Large intestine (tissue), 3 donors: Measurements from ENCODE around the gene EPB41L2. TPM values are rescaled to one million over a fixed set of nuclear protein-coding genes. Genes with fewer than 3 reads are reported as not detected.
"Not testable (repeated sequence)": the region's sequence is repeated elsewhere in the genome, so short reads cannot be mapped to it uniquely, and the experiment has no call there.

Experiments
- DNase-seq, 2 donors: peaks; one replicate each; pipeline versions ENCODE4 v3.0.0 to v3.0.0-alpha.2; 2013
- H3K27ac ChIP-seq: one replicate; pipeline ENCODE4 v1.5.1; 2013; ENCODE audit warnings: low read length
- H3K27me3 ChIP-seq: 2 replicates; pipeline ENCODE4 v1.6.1; 2013; ENCODE audit warnings: low read length; ENCODE audit not compliant: control insufficient read depth, insufficient read depth
- H3K36me3 ChIP-seq: 2 replicates; pipeline ENCODE4 v1.6.1; 2013; ENCODE audit warnings: low read length; ENCODE audit not compliant: control insufficient read depth, insufficient read depth
- H3K4me1 ChIP-seq: one replicate; pipeline ENCODE4 v1.6.1; 2013; ENCODE audit warnings: low read length; ENCODE audit not compliant: control insufficient read depth, insufficient read depth
- H3K4me3 ChIP-seq: one replicate; pipeline ENCODE4 v1.5.1; 2013; ENCODE audit warnings: low read length
- H3K9me3 ChIP-seq: one replicate; pipeline ENCODE4 v1.6.1; 2013; ENCODE audit warnings: mild to moderate bottlenecking, low read depth, low read length, moderate library complexity; ENCODE audit not compliant: control insufficient read depth
- WGBS: methylation state at CpG from one replicate; pipeline ENCODE4 v1.1.5; 2013; ENCODE audit warnings: low lambda C conversion rate; ENCODE audit not compliant: insufficient coverage; 5-methylcytosine and 5-hydroxymethylcytosine counted together
- polyA plus RNA-seq: library from polyadenylated mRNA; unstranded; fragments of 120-200 nt; gene quantifications from one replicate; pipeline ENCODE4 v1.2.1, GENCODE V29; 2013

Gene EPB41L2
- polyA plus RNA-seq, 1 donor, result 75.0 TPM

DNA sequence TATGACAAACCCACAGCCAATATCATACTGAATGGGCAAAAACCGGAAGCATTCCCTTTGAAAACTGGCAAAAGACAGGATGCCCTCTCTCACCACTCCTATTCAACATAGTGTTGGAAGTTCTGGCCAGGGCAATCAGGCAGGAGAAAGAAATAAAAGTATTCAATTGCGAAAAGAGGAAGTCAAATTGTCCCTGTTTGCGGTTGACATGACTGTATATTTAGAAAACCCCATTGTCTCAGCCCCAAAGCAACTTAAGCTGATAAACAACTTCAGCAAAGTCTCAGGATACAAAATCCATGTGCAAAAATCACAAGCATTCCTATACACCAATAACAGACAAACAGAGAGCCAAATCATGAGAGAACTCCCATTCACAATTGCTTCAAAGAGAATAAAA lies 27.3 kb upstream of the EPB41L2 start:
- not testable (repeated sequence) for H3K27ac ChIP-seq, H3K4me1 ChIP-seq, H3K36me3 ChIP-seq, DNase-seq, H3K4me3 ChIP-seq, H3K27me3 ChIP-seq
- H3K9me3 ChIP-seq, result peaks cover 10% of the 10 kb centered on the region
- WGBS, result no CpG with 5 or more reads among the region's 3 CpGs

DNA sequence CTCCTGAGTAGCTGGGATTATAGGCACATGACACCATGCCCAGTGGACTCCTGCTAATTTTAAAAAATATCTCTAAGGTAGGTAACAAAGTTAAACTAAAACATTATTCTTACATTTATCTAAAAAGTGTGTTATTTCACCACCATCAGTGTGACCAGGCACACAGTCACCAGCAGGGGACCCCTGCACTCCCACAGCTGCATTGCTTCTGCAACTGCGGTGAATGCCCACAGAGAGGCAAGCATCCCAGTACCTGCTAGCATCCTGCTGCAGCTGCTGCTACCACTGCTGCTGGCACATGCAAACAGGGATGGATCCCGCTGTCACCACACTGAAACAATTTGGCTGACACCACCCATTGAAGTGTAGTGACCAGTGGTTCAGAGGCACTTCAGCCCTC lies 21.9 kb upstream of the EPB41L2 start:
- Histone ChIP-seq H3K36me3 (no peaks in the 10 kb centered on the region), H3K27ac (no peak overlapping the region), H3K4me1 (no peaks in the 10 kb centered on the region), H3K9me3 (peaks cover 6% of the 10 kb centered on the region), H3K4me3 (no peak overlapping the region), H3K27me3 (no peaks in the 10 kb centered on the region)
- no peak for DNase-seq
- WGBS, result no CpG with 5 or more reads among the region's 2 CpGs

DNA sequence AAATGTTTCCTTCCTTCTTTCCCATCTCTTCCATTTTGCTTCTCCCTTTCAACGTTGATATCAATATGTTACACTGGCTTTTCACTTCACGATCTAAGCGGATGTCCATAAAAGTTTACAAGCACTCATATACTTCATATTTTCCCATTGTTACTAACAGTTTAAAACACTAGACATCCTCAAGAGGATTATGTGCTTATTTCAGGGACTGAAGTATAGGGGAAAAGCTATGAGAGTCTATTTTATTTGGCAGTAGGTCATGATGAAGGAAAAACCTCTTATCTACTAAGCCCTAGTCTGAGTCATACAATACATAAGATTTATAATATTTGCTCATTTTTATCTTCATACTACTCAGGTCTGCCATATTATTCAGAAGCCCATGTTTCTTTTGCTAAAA lies 20.6 kb upstream of the EPB41L2 start:
- no CpG with 5 or more reads among the region's 3 CpGs for WGBS
- Histone ChIP-seq H3K9me3 (peaks cover 6% of the 10 kb centered on the region), H3K4me3 (no peak overlapping the region), H3K27me3 (no peaks in the 10 kb centered on the region), H3K36me3 (no peaks in the 10 kb centered on the region), H3K4me1 (no peaks in the 10 kb centered on the region), H3K27ac (no peak overlapping the region)
- no peak for DNase-seq

GRCh38 chr6:131082335-131082734 lies 19.3 kb upstream of the EPB41L2 start:
- Histone ChIP-seq H3K27me3 (no peaks in the 10 kb centered on the region), H3K4me1 (no peaks in the 10 kb centered on the region), H3K4me3 (no peak overlapping the region), H3K9me3 (peaks cover 6% of the 10 kb centered on the region), H3K36me3 (no peaks in the 10 kb centered on the region), H3K27ac (no peak overlapping the region)
- WGBS, result no CpG with 5 or more reads among the region's 1 CpG
- DNase-seq, result peak in 1 of 2 donors; percentile 32

- WGBS, result 93% methylated on average over 2 of the region's 6 CpGs
- Histone ChIP-seq H3K36me3 (no peaks in the 10 kb centered on the region), H3K4me3 (no peak overlapping the region), H3K27ac (no peak overlapping the region), H3K27me3 (no peaks in the 10 kb centered on the region), H3K9me3 (no peaks in the 10 kb centered on the region), H3K4me1 (no peaks in the 10 kb centered on the region)
- no peak for DNase-seq
These were observed 17.0 kb upstream of the EPB41L2 start for GRCh38 chr6:131080084-131080483.

DNA sequence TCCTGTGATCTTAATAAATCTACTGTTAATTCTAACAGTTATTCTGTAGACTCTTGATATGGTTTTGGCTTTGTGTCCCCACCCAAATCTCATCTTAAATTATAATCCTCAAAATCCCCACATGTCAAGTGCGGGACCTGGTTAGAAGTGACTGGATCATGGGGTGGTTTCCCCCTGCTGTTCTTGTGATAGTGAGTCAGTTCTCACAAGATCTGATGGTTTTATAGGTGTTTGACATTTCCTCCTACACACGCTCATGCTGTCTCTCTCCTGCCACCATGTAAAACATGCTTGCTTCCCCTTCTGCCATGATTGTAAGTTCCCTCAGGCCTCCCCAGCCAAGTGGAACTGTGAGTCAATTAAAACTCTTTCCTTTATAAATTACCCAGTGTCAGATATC lies 10.5 kb upstream of the EPB41L2 start:
- no CpG with 5 or more reads among the region's 2 CpGs for WGBS
- Histone ChIP-seq H3K9me3 (no peaks in the 10 kb centered on the region), H3K36me3 (no peaks in the 10 kb centered on the region), H3K4me3 (no peak overlapping the region), H3K27ac (no peak overlapping the region), H3K27me3 (no peaks in the 10 kb centered on the region), H3K4me1 (no peaks in the 10 kb centered on the region)
- no peak for DNase-seq

- WGBS, result no CpG with 5 or more reads among the region's 3 CpGs
- peaks cover 11% of the 10 kb centered on the region for H3K4me1 ChIP-seq
- no peak overlapping the region for H3K27ac ChIP-seq
- DNase-seq, result no peak
- H3K36me3 ChIP-seq, result no peaks in the 10 kb centered on the region
- no peak overlapping the region for H3K4me3 ChIP-seq
- no peaks in the 10 kb centered on the region for H3K27me3 ChIP-seq
- no peaks in the 10 kb centered on the region for H3K9me3 ChIP-seq
These were observed 7.0 kb upstream of the EPB41L2 start for GRCh38 chr6:131070061-131070460.

DNA sequence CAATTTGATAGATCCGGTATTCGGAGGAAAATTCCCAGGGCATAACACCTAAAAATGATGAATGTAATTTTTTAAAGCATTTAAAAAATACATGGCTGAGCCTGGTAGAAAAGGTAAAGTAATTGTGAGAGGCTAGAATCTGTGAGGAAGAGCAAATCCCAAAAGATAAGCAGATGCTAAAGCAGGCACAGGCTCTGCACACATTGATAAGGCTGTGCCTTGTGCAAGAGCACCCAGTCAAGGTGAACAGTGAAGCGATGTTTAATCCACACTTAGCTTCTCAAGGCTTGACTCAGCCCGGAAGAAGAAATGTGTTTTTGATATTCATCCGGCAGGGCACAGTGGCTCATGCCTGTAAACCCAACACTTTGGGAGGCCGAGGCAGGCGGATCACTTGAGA lies 5.1 kb upstream of the EPB41L2 start:
- H3K36me3 ChIP-seq, result no peaks in the 10 kb centered on the region
- no peaks in the 10 kb centered on the region for H3K27me3 ChIP-seq
- no peak overlapping the region for H3K4me3 ChIP-seq
- DNase-seq, result no peak
- peaks cover 21% of the 10 kb centered on the region for H3K4me1 ChIP-seq
- WGBS, result no CpG with 5 or more reads among the region's 7 CpGs
- no peaks in the 10 kb centered on the region for H3K9me3 ChIP-seq
- no peak overlapping the region for H3K27ac ChIP-seq

DNA sequence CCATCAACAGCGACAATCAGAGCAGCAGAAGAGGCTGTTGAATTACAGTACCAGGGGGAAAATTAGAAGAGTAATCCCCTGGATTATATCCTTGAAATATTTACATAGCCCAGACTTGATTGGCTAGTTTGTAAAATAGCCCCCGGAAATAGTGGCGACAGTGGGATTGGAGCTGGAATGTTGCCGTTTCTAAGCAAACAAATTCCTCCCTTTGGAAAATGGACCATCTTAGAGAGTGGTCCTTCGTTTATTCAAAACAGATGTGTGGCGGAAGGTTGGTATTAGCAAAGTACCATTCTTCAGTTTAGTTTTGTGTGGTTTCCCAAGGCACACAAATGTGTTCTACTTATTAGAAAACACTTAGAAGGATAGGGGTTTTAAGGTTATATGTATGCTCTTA lies 4.5 kb upstream of the EPB41L2 start:
- Histone ChIP-seq H3K4me3 (no peak overlapping the region), H3K4me1 (peaks cover 21% of the 10 kb centered on the region), H3K27ac (no peak overlapping the region), H3K9me3 (no peaks in the 10 kb centered on the region), H3K36me3 (no peaks in the 10 kb centered on the region), H3K27me3 (no peaks in the 10 kb centered on the region)
- 100% methylated on average over 3 of the region's 6 CpGs for whole genome bisulfite sequencing
- no peak for DNase-seq

- no peaks in the 10 kb centered on the region for H3K27me3 ChIP-seq
- DNase-seq, result no peak
- H3K4me3 ChIP-seq, result no peak overlapping the region
- H3K9me3 ChIP-seq, result no peaks in the 10 kb centered on the region
- H3K36me3 ChIP-seq, result no peaks in the 10 kb centered on the region
- peak overlapping the region; percentile 49 for H3K27ac ChIP-seq
- H3K4me1 ChIP-seq, result peaks cover 30% of the 10 kb centered on the region
These were observed 2.8 kb upstream of the EPB41L2 start for GRCh38 chr6:131065824-131066171.

GRCh38 chr6:131065112-131065823 lies 2.2 kb upstream of the EPB41L2 start:
- peak; percentile 51 to 85 for DNase-seq
- Histone ChIP-seq H3K4me3 (no peak overlapping the region), H3K27me3 (no peaks in the 10 kb centered on the region), H3K9me3 (no peaks in the 10 kb centered on the region), H3K4me1 (peaks cover 30% of the 10 kb centered on the region), H3K36me3 (no peaks in the 10 kb centered on the region), H3K27ac (peak overlapping the region; percentile 49)
- WGBS, result 40% methylated on average over 1 of the region's 4 CpGs
